Measurements from ENCODE around the gene NACC1. TPM values are rescaled to one million over a fixed set of nuclear protein-coding genes. Genes with fewer than 3 reads are reported as not detected.
"Not testable (repeated sequence)": the region's sequence is repeated elsewhere in the genome, so short reads cannot be mapped to it uniquely, and the experiment has no call there.

NACC1 gene
- total RNA-seq, 4 donors from 2014 or later: 13.4 to 47.6 (median 35.3) TPM

DNA sequence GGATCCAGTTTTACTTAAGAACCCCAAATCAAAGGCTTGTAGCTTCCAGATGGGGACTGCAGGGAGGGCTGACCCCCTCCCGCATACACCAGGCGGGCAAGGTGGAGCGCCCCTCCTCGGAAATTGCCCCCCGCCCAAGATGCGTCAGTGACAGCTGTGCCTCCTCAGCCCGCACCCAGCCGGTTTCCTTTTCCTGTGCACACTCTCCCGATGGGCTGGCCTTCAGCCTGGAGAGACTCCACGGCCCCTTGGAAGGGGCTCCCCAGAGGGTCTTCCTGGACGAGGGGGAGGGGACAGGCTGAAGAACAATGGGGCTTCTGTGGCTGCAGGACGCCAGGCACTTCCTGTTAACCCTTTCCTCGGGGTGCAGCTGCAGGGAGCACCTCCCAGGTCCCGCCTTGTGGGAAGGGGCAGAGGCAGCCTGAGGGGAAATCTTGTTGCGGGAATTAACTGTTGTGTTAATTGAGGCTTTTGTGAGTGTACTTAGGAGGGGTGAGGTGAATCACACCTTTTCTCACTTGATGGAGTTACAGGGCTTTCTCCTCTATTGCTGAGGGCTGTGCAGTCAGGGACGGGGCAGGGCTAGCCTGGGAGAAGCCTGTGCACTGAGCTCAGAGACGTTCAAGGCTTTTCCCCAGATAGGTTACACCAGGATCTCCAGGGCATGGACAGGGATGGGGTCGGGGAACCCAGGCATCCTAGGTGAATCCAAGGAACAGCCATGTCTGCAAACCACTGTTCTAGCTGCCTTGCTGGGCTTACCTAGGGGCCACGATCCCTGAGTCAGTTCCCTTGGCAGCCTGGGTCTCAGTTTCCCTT lies 46.5 kb downstream of the NACC1 start:
- Histone ChIP-seq H3K9me3 (no peaks in the 10 kb centered on the region), H3K27ac (peak overlapping the region; percentile 95), H3K27me3 (no peaks in the 10 kb centered on the region), H3K4me3 (peak overlapping the region; percentile 36), H3K4me1 (peaks cover 87% of the 10 kb centered on the region), H3K36me3 (no peaks in the 10 kb centered on the region)
- DNase-seq (ENCODE audit: low spot score in 2 of 2): no peak
- TF ChIP-seq CTCF (IDR thresholded peaks at IDR 0.05) (no peak), POLR2AphosphoS5 (IDR thresholded peaks at IDR 0.05) (peak in 2 of 3 donors; percentile 41 to 69)
- WGBS: 6% methylated on average over 9 of the region's 19 CpGs

DNA sequence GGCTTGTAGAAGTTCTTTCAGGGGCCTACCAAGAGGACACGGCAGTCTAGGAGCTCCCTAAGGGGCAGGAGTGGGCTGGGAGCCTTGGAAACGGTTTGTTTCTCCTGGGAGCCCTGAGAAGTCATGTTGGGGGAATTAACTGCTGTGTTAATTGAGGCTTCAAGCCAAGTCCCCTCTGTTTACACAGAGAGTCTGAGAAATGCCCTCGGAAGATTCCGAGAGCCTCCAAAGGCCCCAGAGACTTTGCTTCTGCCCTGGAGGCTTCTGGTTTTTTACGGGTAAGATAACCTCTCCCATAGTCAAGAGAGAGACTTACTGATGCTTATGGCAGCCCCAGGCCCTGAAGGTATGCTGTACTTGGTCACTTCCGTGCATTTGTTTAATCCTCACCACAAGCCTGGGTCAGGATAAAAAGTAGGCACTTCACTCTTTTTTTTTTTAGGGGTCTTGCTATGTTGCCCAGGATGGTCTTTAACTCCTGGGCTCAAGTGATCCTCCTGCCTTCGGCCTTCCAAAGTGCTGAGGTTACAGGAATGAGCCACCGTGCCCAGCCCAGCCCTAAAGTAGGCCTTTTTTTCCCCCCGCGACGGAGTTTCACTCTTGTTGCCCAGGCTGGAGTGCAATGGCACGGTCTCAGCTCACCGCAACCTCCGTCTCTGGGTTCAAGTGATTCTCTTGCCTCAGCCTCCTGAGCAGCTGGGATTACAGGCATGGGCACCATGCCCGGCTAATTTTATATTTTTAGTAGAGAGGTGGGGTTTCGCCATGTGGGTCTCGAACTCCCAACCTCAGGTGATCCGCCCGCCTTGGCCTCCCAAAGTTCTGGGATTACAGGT lies 47.3 kb downstream of the NACC1 start:
- Histone ChIP-seq H3K27ac (peak overlapping the region; percentile 95), H3K36me3 (no peaks in the 10 kb centered on the region), H3K27me3 (no peaks in the 10 kb centered on the region), H3K9me3 (no peaks in the 10 kb centered on the region), H3K4me3 (no peak overlapping the region), H3K4me1 (peaks cover 95% of the 10 kb centered on the region)
- 79% methylated on average over 19 of the region's 19 CpGs for WGBS
- TF ChIP-seq POLR2A (IDR thresholded peaks at IDR 0.05) (no peak), EP300 (IDR thresholded peaks at IDR 0.05) (no peak), POLR2AphosphoS5 (IDR thresholded peaks at IDR 0.05) (no peak), CTCF (IDR thresholded peaks at IDR 0.05) (no peak)
- no peak for DNase-seq (ENCODE audit: low spot score in 2 of 2)

DNA sequence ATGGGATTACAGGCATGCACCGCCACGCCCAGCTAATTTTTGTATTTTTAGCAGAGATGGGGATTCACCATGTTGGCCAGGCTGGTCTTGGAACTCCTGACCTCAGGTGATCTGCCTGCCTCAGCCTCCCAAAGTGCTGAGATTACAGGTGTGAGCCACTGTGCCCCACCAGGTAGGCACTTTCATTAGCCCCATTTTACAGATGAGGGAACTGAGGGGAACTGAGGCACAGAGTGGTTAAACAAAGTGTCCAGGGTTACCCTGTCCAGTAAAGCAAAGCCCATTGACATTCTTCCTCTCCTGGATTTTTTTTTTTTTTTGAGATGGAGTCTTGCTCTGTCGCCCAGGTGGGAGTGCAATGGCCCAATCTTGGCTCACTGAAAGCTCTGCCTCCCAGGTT lies 48.1 kb downstream of the NACC1 start:
- Histone ChIP-seq H3K27ac (peak overlapping the region; percentile 90), H3K4me1 (peaks cover 94% of the 10 kb centered on the region)
- H3K36me3 ChIP-seq; H3K4me3 ChIP-seq; H3K27me3 ChIP-seq; DNase-seq (ENCODE audit: low spot score in 2 of 2); H3K9me3 ChIP-seq: not testable (repeated sequence)
- 94% methylated on average over 3 of the region's 3 CpGs for WGBS

DNA sequence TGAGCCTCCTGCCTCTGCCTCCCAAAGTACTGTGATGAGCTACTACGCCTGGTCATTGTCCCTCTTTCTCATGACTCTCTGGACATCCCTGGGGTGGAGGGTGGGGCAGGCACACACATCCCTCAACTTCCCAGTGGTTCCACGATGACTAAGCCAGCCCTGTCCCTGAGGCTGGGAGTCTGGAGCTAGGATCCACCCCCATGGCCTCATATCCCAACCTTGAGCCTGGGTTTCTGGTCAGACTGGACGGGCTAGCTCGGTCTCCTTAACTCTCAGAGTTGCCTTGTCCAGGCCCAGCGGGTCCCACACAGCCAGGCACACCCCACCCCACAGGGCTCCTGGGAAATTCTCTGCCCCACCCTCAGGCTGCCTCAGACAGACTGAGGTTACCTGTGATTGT lies 51.7 kb downstream of the NACC1 start:
- TF ChIP-seq POLR2AphosphoS5 (IDR thresholded peaks at IDR 0.05) (no peak), CTCF (IDR thresholded peaks at IDR 0.05) (no peak), POLR2A (IDR thresholded peaks at IDR 0.05) (no peak), EP300 (IDR thresholded peaks at IDR 0.05) (no peak)
- Histone ChIP-seq H3K27me3 (no peaks in the 10 kb centered on the region), H3K9me3 (no peaks in the 10 kb centered on the region), H3K4me1 (peaks cover 82% of the 10 kb centered on the region), H3K36me3 (no peaks in the 10 kb centered on the region), H3K27ac (peak overlapping the region; percentile 90), H3K4me3 (no peak overlapping the region)
- 50% methylated on average over 5 of the region's 5 CpGs for WGBS
- no peak for DNase-seq (ENCODE audit: low spot score in 2 of 2)

DNA sequence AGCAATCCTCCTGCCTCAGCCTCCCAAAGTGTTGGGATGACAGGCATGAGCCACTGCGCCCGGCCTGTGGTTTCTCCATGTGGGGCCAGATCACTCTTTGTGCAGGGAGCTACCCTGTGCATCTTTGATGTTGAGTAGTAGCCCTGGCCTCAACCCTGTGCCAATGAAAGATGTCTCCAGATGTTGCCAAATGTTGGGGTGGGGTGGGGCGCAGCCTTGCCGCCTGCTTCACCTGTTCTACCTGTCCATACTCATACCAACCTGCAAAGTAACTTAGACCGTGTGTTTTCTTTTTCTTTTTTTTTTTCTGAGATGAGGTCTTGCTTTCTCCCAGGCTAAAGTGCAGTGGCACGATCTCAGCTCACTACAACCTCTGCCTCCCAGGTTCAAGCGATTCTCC lies 53.1 kb downstream of the NACC1 start:
- Histone ChIP-seq H3K4me1 (peaks cover 69% of the 10 kb centered on the region), H3K4me3 (no peak overlapping the region), H3K27me3 (no peaks in the 10 kb centered on the region), H3K27ac (peak overlapping the region; percentile 90), H3K9me3 (no peaks in the 10 kb centered on the region), H3K36me3 (no peaks in the 10 kb centered on the region)
- DNase-seq (ENCODE audit: low spot score in 2 of 2): no peak
- TF ChIP-seq CTCF (IDR thresholded peaks at IDR 0.05): no peak
- TF ChIP-seq POLR2A (IDR thresholded peaks at IDR 0.05): no peak
- peak in 1 of 3 donors; percentile 15 for TF ChIP-seq POLR2AphosphoS5 (IDR thresholded peaks at IDR 0.05)
- WGBS: 63% methylated on average over 7 of the region's 7 CpGs
